Measurements from ENCODE around the gene RASAL3. TPM values are rescaled to one million over a fixed set of nuclear protein-coding genes. Genes with fewer than 3 reads are reported as not detected.
A peak's percentile ranks its signal among the peaks of the same experiment; 100 is the strongest.

Gene RASAL3
- total and polyA plus RNA-seq, 12 donors: 1.1 to 20.5 (median 5.4) TPM

DNA sequence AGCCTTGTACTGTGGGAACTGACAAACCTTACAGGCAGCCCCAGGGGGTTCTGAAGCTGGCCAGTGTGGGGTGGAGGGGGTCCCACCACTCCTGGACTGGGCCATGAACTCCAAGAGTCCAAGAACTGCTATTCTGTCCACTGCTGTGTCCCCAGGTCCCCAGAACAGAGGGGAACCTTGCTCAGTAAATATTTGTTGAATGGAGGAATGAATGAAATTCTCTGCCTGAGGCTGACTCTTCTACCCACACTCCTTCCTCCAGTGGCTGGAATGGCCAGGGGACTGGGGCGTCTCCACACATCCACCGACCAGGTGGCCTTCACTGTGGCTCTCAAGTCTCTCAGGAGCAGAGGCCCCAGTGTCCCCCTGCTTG is 26.2 kb downstream of the RASAL3 start:
- Histone ChIP-seq H3K27ac (peak overlapping the region in 1 of 5 donors; percentile 10), H3K27me3 (no peaks in the 10 kb centered on the region), H3K4me3 (no peak overlapping the region), H3K9me3 (replicated peaks in 1 of 3) (no peaks in the 10 kb centered on the region), H3K4me1 (replicated peaks in 1 of 2) (peaks cover 5 to 6% of the 10 kb centered on the region in 2 donors), H3K36me3 (replicated peaks in 1 of 2) (no peaks in the 10 kb centered on the region)
- 80 to 100% (median 90%) methylated on average over 1 to 2 of the region's 2 CpGs for WGBS, 4 donors
- TF ChIP-seq, protein P1, sequence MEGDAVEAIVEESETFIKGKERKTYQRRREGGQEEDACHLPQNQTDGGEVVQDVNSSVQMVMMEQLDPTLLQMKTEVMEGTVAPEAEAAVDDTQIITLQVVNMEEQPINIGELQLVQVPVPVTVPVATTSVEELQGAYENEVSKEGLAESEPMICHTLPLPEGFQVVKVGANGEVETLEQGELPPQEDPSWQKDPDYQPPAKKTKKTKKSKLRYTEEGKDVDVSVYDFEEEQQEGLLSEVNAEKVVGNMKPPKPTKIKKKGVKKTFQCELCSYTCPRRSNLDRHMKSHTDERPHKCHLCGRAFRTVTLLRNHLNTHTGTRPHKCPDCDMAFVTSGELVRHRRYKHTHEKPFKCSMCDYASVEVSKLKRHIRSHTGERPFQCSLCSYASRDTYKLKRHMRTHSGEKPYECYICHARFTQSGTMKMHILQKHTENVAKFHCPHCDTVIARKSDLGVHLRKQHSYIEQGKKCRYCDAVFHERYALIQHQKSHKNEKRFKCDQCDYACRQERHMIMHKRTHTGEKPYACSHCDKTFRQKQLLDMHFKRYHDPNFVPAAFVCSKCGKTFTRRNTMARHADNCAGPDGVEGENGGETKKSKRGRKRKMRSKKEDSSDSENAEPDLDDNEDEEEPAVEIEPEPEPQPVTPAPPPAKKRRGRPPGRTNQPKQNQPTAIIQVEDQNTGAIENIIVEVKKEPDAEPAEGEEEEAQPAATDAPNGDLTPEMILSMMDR (IDR thresholded peaks at IDR 0.05): no peak
- no peak for TF ChIP-seq POLR2A (IDR thresholded peaks at IDR 0.05)
- intact Hi-C loops (cut with DNase I): no loop called here
- no peak for DNase-seq

DNA sequence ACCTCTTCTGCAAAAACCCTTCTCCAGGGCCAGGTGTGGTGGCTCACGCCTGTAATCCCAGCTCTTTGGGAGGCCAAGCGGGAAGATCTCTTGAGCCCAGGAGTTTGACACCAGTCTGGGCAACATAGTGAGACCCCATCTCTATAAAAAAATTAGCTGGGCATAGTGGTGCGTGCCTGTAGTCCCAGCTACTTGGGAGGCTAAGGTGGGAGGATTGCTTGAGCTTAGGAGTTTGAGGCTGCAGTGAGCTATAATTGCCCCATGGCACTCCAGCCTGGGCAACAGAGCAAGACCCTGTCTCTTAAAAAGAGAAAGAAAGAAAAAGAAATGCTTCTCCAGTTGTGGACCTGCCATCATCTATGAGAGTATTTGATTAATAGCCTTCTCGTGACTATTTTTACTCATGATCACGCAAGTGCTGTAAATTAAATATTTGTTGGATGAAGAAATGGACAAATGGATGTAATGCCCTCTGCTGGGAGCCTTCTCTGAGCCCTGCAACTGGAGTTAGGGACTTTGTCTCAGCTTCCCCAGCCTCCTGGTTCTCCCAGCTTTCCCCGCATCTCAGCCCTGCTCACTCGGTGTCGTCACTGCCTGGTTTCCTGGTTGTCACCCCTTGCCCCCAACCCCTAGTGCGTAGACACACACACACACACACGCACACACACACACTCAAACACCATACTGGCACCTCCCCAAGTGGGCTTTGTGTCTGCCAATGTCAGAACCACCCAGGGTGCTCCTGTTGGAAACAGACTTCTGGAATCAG is 26.8 kb downstream of the RASAL3 start:
- TF ChIP-seq, protein P1 (IDR thresholded peaks at IDR 0.05): peak in 5 of 6 experiments; percentile 11 to 36 (median 30)
- TF ChIP-seq POLR2A (IDR thresholded peaks at IDR 0.05): no peak
- no peaks in the 10 kb centered on the region for H3K9me3 ChIP-seq (replicated peaks in 1 of 3)
- H3K27me3 ChIP-seq: no peaks in the 10 kb centered on the region
- intact Hi-C loops (cut with DNase I): no loop called here
- DNase-seq: peak in 1 of 7 donors; percentile 13
- H3K4me1 ChIP-seq (replicated peaks in 1 of 2): peaks cover 5 to 9% of the 10 kb centered on the region in 2 donors
- no peaks in the 10 kb centered on the region for H3K36me3 ChIP-seq (replicated peaks in 1 of 2)
- 70 to 81% (median 75%) methylated on average over 9 to 10 of the region's 10 CpGs for WGBS, 4 donors
- peak overlapping the region in 1 of 5 donors; percentile 10 for H3K27ac ChIP-seq
- H3K4me3 ChIP-seq: no peak overlapping the region

DNA sequence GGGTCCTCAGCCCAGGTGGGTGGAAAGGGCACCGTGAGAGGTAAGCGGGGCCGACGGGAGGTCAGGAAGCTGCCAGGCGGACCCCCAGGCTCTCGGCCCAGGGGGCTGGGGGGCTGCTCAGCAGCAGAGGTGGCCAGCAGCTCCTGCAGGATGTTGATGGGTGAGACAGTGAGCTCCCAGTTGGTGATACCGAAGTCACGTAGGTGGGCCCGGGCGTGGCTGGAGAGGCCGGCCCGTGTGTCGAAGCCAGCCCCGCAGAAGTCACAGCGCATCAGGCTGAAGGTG is 27.6 kb downstream of the RASAL3 start:
- H3K4me3 ChIP-seq: no peak overlapping the region
- H3K9me3 ChIP-seq (replicated peaks in 1 of 3): no peaks in the 10 kb centered on the region
- intact Hi-C loops (cut with DNase I): no loop called here
- peaks cover 7 to 9% of the 10 kb centered on the region in 2 donors for H3K4me1 ChIP-seq (replicated peaks in 1 of 2)
- TF ChIP-seq POLR2A (IDR thresholded peaks at IDR 0.05): no peak
- TF ChIP-seq, protein P1 (IDR thresholded peaks at IDR 0.05): no peak
- DNase-seq: peak in 1 of 7 donors; percentile 13
- H3K27me3 ChIP-seq: no peaks in the 10 kb centered on the region
- H3K36me3 ChIP-seq (replicated peaks in 1 of 2): no peaks in the 10 kb centered on the region
- no peak overlapping the region for H3K27ac ChIP-seq
- WGBS, 4 donors: 80 to 95% (median 93%) methylated on average over 2 to 15 of the region's 15 CpGs

GRCh38 chr19:15436012-15436825 is 28.1 kb downstream of the RASAL3 start:
- Histone ChIP-seq H3K9me3 (replicated peaks in 1 of 3) (no peaks in the 10 kb centered on the region), H3K4me1 (replicated peaks in 1 of 2) (peaks cover 12 to 14% of the 10 kb centered on the region in 2 donors), H3K27ac (no peak overlapping the region), H3K36me3 (replicated peaks in 1 of 2) (no peaks in the 10 kb centered on the region), H3K4me3 (no peak overlapping the region), H3K27me3 (no peaks in the 10 kb centered on the region)
- WGBS, 4 donors: 79 to 89% (median 87%) methylated on average over 10 of the region's 10 CpGs
- intact Hi-C loops (cut with DNase I): no loop called here
- TF ChIP-seq POLR2A (IDR thresholded peaks at IDR 0.05): no peak
- TF ChIP-seq, protein P1 (IDR thresholded peaks at IDR 0.05): no peak
- DNase-seq: no peak
